ENCODE data around the gene TSPAN33. TPM values are rescaled to one million over a fixed set of nuclear protein-coding genes. Genes with fewer than 3 reads are reported as not detected.
"Not testable (repeated sequence)": the region's sequence is repeated elsewhere in the genome, so short reads cannot be mapped to it uniquely, and the experiment has no call there.

The TSPAN33 gene
- total RNA-seq, 1 experiment from 2014 or later = 1.6 TPM

DNA sequence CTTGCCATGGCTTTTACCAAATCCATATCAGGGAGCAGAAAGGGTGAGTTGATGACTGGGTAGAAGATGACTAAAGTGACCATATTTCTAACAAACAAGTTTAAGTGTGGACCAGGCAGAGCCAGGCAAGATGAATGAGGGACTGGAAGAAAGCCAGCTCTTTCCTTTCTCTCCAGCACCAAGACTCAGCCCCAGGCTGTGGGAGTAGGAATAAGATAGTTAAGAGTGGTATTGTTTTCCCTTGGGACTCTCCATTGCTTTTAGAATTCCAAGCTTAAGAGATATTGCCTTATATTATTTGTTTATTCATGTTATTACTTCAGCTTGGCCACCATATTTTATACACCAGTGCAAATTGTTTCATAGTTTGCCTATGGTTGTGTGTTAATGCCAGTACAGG lies 28.8 kb upstream of the TSPAN33 start:
- Histone ChIP-seq H3K27ac (ENCODE audit: low read depth, low read length, poor library complexity, severe bottlenecking) (no peak overlapping the region), H3K4me3 (ENCODE audit: low read depth, low read length, poor library complexity, severe bottlenecking) (no peak overlapping the region), H3K9me3 (ENCODE audit: low read depth, low read length, poor library complexity, severe bottlenecking) (peaks cover 3% of the 10 kb centered on the region), H3K27me3 (replicated peaks; ENCODE audit: insufficient read depth, low read depth, low read length, poor library complexity) (no peaks in the 10 kb centered on the region), H3K36me3 (ENCODE audit: insufficient read depth, low read length, poor library complexity, severe bottlenecking) (no peaks in the 10 kb centered on the region), H3K4me1 (ENCODE audit: insufficient read depth, low read length, poor library complexity, severe bottlenecking) (no peaks in the 10 kb centered on the region)
- BruUV-seq (replicated peaks) = no TSS peak
- TF ChIP-seq, protein P1, sequence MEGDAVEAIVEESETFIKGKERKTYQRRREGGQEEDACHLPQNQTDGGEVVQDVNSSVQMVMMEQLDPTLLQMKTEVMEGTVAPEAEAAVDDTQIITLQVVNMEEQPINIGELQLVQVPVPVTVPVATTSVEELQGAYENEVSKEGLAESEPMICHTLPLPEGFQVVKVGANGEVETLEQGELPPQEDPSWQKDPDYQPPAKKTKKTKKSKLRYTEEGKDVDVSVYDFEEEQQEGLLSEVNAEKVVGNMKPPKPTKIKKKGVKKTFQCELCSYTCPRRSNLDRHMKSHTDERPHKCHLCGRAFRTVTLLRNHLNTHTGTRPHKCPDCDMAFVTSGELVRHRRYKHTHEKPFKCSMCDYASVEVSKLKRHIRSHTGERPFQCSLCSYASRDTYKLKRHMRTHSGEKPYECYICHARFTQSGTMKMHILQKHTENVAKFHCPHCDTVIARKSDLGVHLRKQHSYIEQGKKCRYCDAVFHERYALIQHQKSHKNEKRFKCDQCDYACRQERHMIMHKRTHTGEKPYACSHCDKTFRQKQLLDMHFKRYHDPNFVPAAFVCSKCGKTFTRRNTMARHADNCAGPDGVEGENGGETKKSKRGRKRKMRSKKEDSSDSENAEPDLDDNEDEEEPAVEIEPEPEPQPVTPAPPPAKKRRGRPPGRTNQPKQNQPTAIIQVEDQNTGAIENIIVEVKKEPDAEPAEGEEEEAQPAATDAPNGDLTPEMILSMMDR (conservative IDR thresholded peaks at IDR 0.05; ENCODE audit: low read depth, low read length) = no peak
- DNase-seq (ENCODE audit: low spot score) = no peak
- CTCF ChIA-PET = no interaction called here
- intact Hi-C loops (cut with micrococcal nuclease; ENCODE audit: unreplicated experiment) = no loop called here
- POLR2A ChIA-PET (ENCODE audit: low non-redundant PET) = no interaction called here

DNA sequence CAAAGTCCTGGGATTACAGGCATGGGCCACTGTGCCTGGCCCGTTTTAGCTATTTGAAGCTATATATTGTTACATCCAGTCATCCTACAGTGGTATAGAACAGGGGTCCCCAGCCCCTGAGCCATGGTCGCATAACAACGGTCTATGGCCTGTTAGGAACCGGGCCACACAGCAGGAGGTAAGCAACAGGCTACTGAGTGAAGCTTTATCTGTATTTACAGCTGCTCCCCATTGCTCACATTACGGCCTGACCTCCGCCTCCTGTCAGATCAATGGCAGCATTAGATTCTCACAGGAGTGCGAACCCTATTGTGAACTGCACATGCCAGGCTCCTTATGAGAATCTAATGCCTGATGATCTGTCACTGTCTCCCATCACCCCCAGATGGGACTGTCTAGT lies 26.3 kb upstream of the TSPAN33 start:
- H3K4me1 ChIP-seq (ENCODE audit: insufficient read depth, low read length, poor library complexity, severe bottlenecking) = no peaks in the 10 kb centered on the region
- TF ChIP-seq, protein P1 (conservative IDR thresholded peaks at IDR 0.05; ENCODE audit: low read depth, low read length) = no peak
- TF ChIP-seq EZH2 (IDR thresholded peaks at IDR 0.05; ENCODE audit: borderline replicate concordance, low read depth, low read length, poor library complexity, severe bottlenecking) = no peak
- no peaks in the 10 kb centered on the region for H3K27me3 ChIP-seq (replicated peaks; ENCODE audit: insufficient read depth, low read depth, low read length, poor library complexity)
- intact Hi-C loops (cut with micrococcal nuclease; ENCODE audit: unreplicated experiment) = no loop called here
- CTCF ChIA-PET = no interaction called here
- H3K4me3 ChIP-seq (ENCODE audit: low read depth, low read length, poor library complexity, severe bottlenecking) = no peak overlapping the region
- no peak for DNase-seq (ENCODE audit: low spot score)
- H3K36me3 ChIP-seq (ENCODE audit: insufficient read depth, low read length, poor library complexity, severe bottlenecking) = no peaks in the 10 kb centered on the region
- no TSS peak for BruUV-seq (replicated peaks)
- H3K9me3 ChIP-seq (ENCODE audit: low read depth, low read length, poor library complexity, severe bottlenecking) = peaks cover 8% of the 10 kb centered on the region
- H3K27ac ChIP-seq (ENCODE audit: low read depth, low read length, poor library complexity, severe bottlenecking) = no peak overlapping the region
- POLR2A ChIA-PET (ENCODE audit: low non-redundant PET) = no interaction called here

DNA sequence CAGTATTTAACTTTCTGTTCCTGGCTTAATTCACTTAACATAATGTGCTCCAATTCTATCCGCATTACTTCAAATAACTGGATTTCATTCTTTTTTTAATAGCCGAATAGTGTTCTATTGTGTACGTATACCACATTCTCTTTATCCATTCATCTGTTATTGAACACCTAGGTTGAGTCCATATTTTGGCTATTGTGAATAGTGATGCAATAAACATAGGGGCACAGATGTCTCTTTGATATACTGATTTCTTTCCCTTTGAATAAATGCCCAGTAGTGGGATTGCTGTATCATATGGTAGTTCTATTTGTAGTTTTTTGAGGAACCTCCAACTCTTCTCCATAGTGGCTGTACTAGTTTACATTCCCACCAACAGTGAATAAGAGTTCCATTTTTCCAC lies 25.5 kb upstream of the TSPAN33 start:
- POLR2A ChIA-PET (ENCODE audit: low non-redundant PET) = no interaction called here
- BruUV-seq (replicated peaks) = no TSS peak
- Histone ChIP-seq H3K27me3 (replicated peaks; ENCODE audit: insufficient read depth, low read depth, low read length, poor library complexity) (no peaks in the 10 kb centered on the region), H3K4me1 (ENCODE audit: insufficient read depth, low read length, poor library complexity, severe bottlenecking) (no peaks in the 10 kb centered on the region), H3K27ac (ENCODE audit: low read depth, low read length, poor library complexity, severe bottlenecking) (no peak overlapping the region), H3K4me3 (ENCODE audit: low read depth, low read length, poor library complexity, severe bottlenecking) (no peak overlapping the region), H3K36me3 (ENCODE audit: insufficient read depth, low read length, poor library complexity, severe bottlenecking) (no peaks in the 10 kb centered on the region), H3K9me3 (ENCODE audit: low read depth, low read length, poor library complexity, severe bottlenecking) (peaks cover 8% of the 10 kb centered on the region)
- TF ChIP-seq EZH2 (IDR thresholded peaks at IDR 0.05; ENCODE audit: borderline replicate concordance, low read depth, low read length, poor library complexity, severe bottlenecking) = no peak
- TF ChIP-seq, protein P1 (conservative IDR thresholded peaks at IDR 0.05; ENCODE audit: low read depth, low read length) = no peak
- DNase-seq (ENCODE audit: low spot score) = no peak
- intact Hi-C loops (cut with micrococcal nuclease; ENCODE audit: unreplicated experiment) = no loop called here
- CTCF ChIA-PET = no interaction called here

DNA sequence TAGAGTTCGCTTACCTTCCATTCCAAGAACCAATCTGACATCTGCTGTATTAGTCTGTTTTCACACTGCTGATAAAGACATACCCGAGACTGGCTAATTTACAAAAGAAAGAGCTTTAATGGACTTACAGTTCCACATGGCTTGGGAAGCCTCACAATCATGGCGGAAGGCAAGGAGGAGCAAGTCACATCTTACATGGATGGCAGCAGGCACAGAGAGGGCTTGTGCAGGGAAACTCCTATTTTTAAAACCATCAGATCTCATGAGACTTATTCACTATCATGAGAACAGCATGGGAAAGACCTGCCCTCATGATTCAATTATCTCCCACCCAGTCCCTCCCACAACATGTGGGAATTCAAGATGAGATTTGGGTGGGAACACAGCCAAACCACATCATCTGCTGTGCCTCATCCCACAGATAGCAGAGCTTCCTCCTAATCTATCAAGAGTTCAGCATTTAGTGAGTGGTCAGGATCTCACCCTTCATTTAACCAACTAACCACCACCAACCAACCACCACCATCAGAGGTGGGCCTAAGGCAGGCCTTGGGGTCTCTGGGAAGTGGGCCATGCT lies 22.9 kb upstream of the TSPAN33 start:
- DNase-seq (ENCODE audit: low spot score); H3K27ac ChIP-seq (ENCODE audit: low read depth, low read length, poor library complexity, severe bottlenecking); intact Hi-C loops (cut with micrococcal nuclease; ENCODE audit: unreplicated experiment); H3K36me3 ChIP-seq (ENCODE audit: insufficient read depth, low read length, poor library complexity, severe bottlenecking); BruUV-seq (replicated peaks); POLR2A ChIA-PET (ENCODE audit: low non-redundant PET); H3K4me1 ChIP-seq (ENCODE audit: insufficient read depth, low read length, poor library complexity, severe bottlenecking); H3K27me3 ChIP-seq (replicated peaks; ENCODE audit: insufficient read depth, low read depth, low read length, poor library complexity); H3K4me3 ChIP-seq (ENCODE audit: low read depth, low read length, poor library complexity, severe bottlenecking); H3K9me3 ChIP-seq (ENCODE audit: low read depth, low read length, poor library complexity, severe bottlenecking): not testable (repeated sequence)
- CTCF ChIA-PET = interaction anchor here (0.7 kb wide), 1 partner anchor 30 kb away, joined by 3 read pairs; no protein-coding TSS in a partner anchor
